Hepatocyte (in vitro differentiated cells): ENCODE measurements around the gene LSM4. TPM values are rescaled to one million over a fixed set of nuclear protein-coding genes. Genes with fewer than 3 reads are reported as not detected.
A peak's percentile ranks its signal among the peaks of the same experiment; 100 is the strongest.

Experiments used
- DNase-seq: peaks from one replicate; pipeline ENCODE4 v3.0.0-alpha.2; 2016; ENCODE audit warnings: low spot score
- H2AFZ ChIP-seq: fragments of 200-600 bp; sonication (generic); 2 replicates; pipeline ENCODE4 v1.6.0; 2016; ENCODE audit warnings: antibody characterized with exemption, mild to moderate bottlenecking
- H3K27ac ChIP-seq: fragments of 200-600 bp; sonication (generic); 2 replicates; pipeline ENCODE4 v1.5.1; 2016; ENCODE audit warnings: mild to moderate bottlenecking
- H3K27me3 ChIP-seq: fragments of 200-600 bp; sonication (generic); 2 replicates; pipeline ENCODE4 v1.6.1; 2016
- H3K36me3 ChIP-seq: fragments of 200-600 bp; sonication (generic); replicated peaks from 2 replicates; pipeline ENCODE4 v1.5.1; 2016; ENCODE audit warnings: low read depth; ENCODE audit not compliant: insufficient read depth
- H3K4me1 ChIP-seq: fragments of 200-600 bp; sonication (generic); 2 replicates; pipeline ENCODE4 v1.5.1; 2016; ENCODE audit warnings: mild to moderate bottlenecking, moderate library complexity; ENCODE audit not compliant: insufficient read depth
- H3K4me2 ChIP-seq: fragments of 200-600 bp; sonication (generic); 2 replicates; pipeline ENCODE4 v1.6.0; 2016
- H3K4me3 ChIP-seq: fragments of 200-600 bp; sonication (generic); 2 replicates; pipeline ENCODE4 v1.5.1; 2016; ENCODE audit warnings: mild to moderate bottlenecking
- H3K79me2 ChIP-seq: fragments of 200-600 bp; sonication (generic); 2 replicates; pipeline ENCODE4 v1.6.0; 2017; ENCODE audit warnings: mild to moderate bottlenecking
- H3K9me2 ChIP-seq: fragments of 200-600 bp; sonication (generic); replicated peaks from 2 replicates; pipeline ENCODE4 v1.6.0; 2017; ENCODE audit warnings: mild to moderate bottlenecking; ENCODE audit not compliant: insufficient read depth
- H3K9me3 ChIP-seq: fragments of 200-600 bp; sonication (generic); 2 replicates; pipeline ENCODE4 v1.5.1; 2016; ENCODE audit warnings: low read depth, mild to moderate bottlenecking
- H4K20me1 ChIP-seq: fragments of 200-600 bp; sonication (generic); 2 replicates; pipeline ENCODE4 v1.6.0; 2016; ENCODE audit warnings: mild to moderate bottlenecking; ENCODE audit not compliant: insufficient read depth, poor library complexity, severe bottlenecking
- CTCF ChIP-seq: fragments of 200-600 bp; sonication (generic); IDR thresholded peaks from 2 replicates; pipeline ENCODE4 v1.5.1; 2016; ENCODE audit warnings: antibody characterized with exemption, mild to moderate bottlenecking; ENCODE audit not compliant: poor library complexity
- EZH2 ChIP-seq: fragments of 200-600 bp; sonication (generic); IDR thresholded peaks from 2 replicates; pipeline ENCODE4 v1.6.1; 2016; ENCODE audit warnings: antibody characterized with exemption, mild to moderate bottlenecking, borderline replicate concordance
- EZH2phosphoT487 ChIP-seq: fragments of 200-600 bp; sonication (generic); IDR thresholded peaks from one replicate; pipeline ENCODE4 v1.6.1; 2018; ENCODE audit warnings: antibody characterized with exemption, mild to moderate bottlenecking, low read depth, moderate library complexity; ENCODE audit not compliant: unreplicated experiment, severe bottlenecking
- WGBS: methylation state at CpG from one replicate; pipeline ENCODE4 v1.1.6; 2016; ENCODE audit warnings: low lambda C conversion rate; ENCODE audit errors: missing lambda C conversion rate; 5-methylcytosine and 5-hydroxymethylcytosine counted together
- polyA plus RNA-seq: library from polyadenylated mRNA; unstranded; fragments of >200 nt; fragmentation: Nextera tagmentation; extraction: Ambion mirVana; gene quantifications from 2 replicates; pipeline ENCODE4 v1.2.1, GENCODE V29; 2016
- total RNA-seq: library from RNA; depleted of rRNA; stranded (reverse); fragments of >200 nt; gene quantifications from 2 replicates; pipeline ENCODE4 v1.2.3, GENCODE V29; 2014

LSM4 gene
- total and polyA plus RNA-seq, 2 experiments from 2014 or later = 185 to 218 TPM

DNA sequence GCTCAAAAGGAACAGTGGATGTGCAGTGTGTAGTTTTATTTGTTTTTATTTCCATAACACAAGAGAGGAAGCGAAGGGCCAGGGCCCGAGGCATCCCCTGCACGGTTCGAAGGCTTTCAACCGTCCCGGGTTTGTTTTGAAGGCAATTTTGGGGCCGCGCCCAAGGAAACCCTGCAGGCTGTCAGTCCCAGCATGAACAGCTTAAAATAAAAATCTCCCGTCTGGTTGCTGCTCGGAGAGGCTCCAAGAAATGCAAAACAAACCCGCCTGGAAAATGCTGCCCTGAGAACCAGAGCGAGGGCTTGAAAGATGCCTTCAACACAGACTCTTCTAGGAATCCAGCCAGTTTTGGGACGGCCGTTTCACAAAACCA is 16.0 kb downstream of the LSM4 start:
- no peak overlapping the region for H3K4me2 ChIP-seq
- WGBS = 89% methylated on average over 14 of the region's 14 CpGs

GRCh38 chr19:18306209-18306887 is 16.5 kb downstream of the LSM4 start:
- TF ChIP-seq EZH2 = no peak
- TF ChIP-seq CTCF = no peak
- TF ChIP-seq EZH2phosphoT487 = no peak
- Histone ChIP-seq H3K79me2 (no peaks in the 10 kb centered on the region), H2AFZ (no peak overlapping the region), H3K9me3 (no peaks in the 10 kb centered on the region), H3K4me1 (peaks cover 39% of the 10 kb centered on the region), H4K20me1 (no peaks in the 10 kb centered on the region), H3K4me2 (no peak overlapping the region), H3K27me3 (no peaks in the 10 kb centered on the region), H3K36me3 (no peaks in the 10 kb centered on the region), H3K27ac (peak overlapping the region; percentile 99), H3K9me2 (no peaks in the 10 kb centered on the region), H3K4me3 (no peak overlapping the region)
- 94% methylated on average over 26 of the region's 26 CpGs for WGBS
- no peak for DNase-seq

More for the DNA sequence above, 16.0 kb downstream of the LSM4 start:
- Histone ChIP-seq H3K27ac (peak overlapping the region; percentile 99), H4K20me1 (no peaks in the 10 kb centered on the region), H2AFZ (no peak overlapping the region), H3K4me1 (peaks cover 43% of the 10 kb centered on the region), H3K9me3 (no peaks in the 10 kb centered on the region), H3K27me3 (no peaks in the 10 kb centered on the region), H3K4me3 (no peak overlapping the region), H3K79me2 (no peaks in the 10 kb centered on the region), H3K36me3 (no peaks in the 10 kb centered on the region), H3K9me2 (no peaks in the 10 kb centered on the region)
- TF ChIP-seq CTCF (no peak), EZH2 (no peak), EZH2phosphoT487 (no peak)
- DNase-seq = no peak

- H3K9me2 ChIP-seq = no peaks in the 10 kb centered on the region
- H3K4me3 ChIP-seq = no peak overlapping the region
- no peaks in the 10 kb centered on the region for H4K20me1 ChIP-seq
- no peaks in the 10 kb centered on the region for H3K36me3 ChIP-seq
- TF ChIP-seq EZH2 (no peak), CTCF (no peak), EZH2phosphoT487 (no peak)
- H2AFZ ChIP-seq = peak overlapping the region; percentile 5
- H3K9me3 ChIP-seq = no peaks in the 10 kb centered on the region
- H3K79me2 ChIP-seq = no peaks in the 10 kb centered on the region
- H3K4me1 ChIP-seq = peaks cover 25% of the 10 kb centered on the region
- peak overlapping the region; percentile 99 for H3K27ac ChIP-seq
- WGBS = 6% methylated on average over 28 of the region's 29 CpGs
- no peaks in the 10 kb centered on the region for H3K27me3 ChIP-seq
- DNase-seq = peak; percentile 94
- peak overlapping the region; percentile 69 for H3K4me2 ChIP-seq
Observed at GRCh38 chr19:18304458-18305310, 18.2 kb downstream of the LSM4 start.
